ENCODE data around the gene POLR3A.

DNA sequence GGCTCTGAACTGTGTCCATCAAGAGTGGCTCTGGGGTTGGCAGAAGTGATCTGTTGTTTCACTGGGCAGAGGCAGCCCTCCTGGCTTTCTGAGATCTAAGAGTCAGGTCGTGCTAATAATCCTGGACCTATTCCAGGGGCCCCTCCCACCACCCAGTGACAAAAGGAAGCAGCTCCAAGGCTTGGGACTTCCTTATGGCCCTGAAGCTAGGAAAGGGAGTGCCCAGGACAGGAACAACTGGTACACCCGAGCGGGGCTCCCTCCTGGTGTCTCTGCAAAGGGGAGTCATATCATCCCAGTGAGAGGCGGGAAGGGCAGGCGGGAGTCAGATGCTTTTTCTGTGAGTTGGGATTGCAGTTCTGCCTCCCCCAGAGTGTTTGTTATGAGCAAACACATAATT, 36.7 kb upstream of the POLR3A start:
- TF ChIP-seq, protein P1, sequence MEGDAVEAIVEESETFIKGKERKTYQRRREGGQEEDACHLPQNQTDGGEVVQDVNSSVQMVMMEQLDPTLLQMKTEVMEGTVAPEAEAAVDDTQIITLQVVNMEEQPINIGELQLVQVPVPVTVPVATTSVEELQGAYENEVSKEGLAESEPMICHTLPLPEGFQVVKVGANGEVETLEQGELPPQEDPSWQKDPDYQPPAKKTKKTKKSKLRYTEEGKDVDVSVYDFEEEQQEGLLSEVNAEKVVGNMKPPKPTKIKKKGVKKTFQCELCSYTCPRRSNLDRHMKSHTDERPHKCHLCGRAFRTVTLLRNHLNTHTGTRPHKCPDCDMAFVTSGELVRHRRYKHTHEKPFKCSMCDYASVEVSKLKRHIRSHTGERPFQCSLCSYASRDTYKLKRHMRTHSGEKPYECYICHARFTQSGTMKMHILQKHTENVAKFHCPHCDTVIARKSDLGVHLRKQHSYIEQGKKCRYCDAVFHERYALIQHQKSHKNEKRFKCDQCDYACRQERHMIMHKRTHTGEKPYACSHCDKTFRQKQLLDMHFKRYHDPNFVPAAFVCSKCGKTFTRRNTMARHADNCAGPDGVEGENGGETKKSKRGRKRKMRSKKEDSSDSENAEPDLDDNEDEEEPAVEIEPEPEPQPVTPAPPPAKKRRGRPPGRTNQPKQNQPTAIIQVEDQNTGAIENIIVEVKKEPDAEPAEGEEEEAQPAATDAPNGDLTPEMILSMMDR (IDR thresholded peaks at IDR 0.05) = no peak
- TF ChIP-seq POLR2AphosphoS5 (IDR thresholded peaks at IDR 0.05) = no peak
- no peak for TF ChIP-seq POLR2A (IDR thresholded peaks at IDR 0.05)

Measured in upper lobe of left lung (tissue), 4 donors.